ENCODE results near the gene SUPT3H. TPM values are rescaled to one million over a fixed set of nuclear protein-coding genes. Genes with fewer than 3 reads are reported as not detected.

The SUPT3H gene
- total and polyA plus RNA-seq, 12 donors: 10.0 to 56.2 (median 16.6) TPM

DNA sequence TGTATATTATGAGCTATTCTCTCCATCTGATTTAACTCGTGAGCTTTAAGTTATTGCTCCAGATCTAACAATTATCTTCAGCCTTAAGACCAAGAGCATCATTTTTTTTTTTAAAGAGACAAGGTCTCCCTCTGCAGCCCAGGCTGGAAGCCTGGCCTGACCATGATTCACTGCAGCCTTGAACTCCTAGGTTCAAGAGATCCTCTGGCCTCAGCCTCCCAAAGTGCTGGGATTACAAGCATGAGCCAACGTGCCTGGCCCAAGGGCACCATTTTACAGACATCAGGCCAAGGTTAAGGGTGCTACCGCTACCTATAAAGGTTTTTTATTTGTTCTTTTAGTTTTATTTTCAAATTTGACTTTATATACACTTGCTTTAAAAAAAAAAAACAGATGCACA lies 2.3 kb downstream of the SUPT3H start:
- TF ChIP-seq POLR2A (IDR thresholded peaks at IDR 0.05): no peak
- TF ChIP-seq, protein P1, sequence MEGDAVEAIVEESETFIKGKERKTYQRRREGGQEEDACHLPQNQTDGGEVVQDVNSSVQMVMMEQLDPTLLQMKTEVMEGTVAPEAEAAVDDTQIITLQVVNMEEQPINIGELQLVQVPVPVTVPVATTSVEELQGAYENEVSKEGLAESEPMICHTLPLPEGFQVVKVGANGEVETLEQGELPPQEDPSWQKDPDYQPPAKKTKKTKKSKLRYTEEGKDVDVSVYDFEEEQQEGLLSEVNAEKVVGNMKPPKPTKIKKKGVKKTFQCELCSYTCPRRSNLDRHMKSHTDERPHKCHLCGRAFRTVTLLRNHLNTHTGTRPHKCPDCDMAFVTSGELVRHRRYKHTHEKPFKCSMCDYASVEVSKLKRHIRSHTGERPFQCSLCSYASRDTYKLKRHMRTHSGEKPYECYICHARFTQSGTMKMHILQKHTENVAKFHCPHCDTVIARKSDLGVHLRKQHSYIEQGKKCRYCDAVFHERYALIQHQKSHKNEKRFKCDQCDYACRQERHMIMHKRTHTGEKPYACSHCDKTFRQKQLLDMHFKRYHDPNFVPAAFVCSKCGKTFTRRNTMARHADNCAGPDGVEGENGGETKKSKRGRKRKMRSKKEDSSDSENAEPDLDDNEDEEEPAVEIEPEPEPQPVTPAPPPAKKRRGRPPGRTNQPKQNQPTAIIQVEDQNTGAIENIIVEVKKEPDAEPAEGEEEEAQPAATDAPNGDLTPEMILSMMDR (IDR thresholded peaks at IDR 0.05): peak in 1 of 6 experiments; percentile 7
- Histone ChIP-seq H3K4me1 (replicated peaks in 1 of 2) (peaks cover 3 to 38% of the 10 kb centered on the region in 2 donors), H3K27me3 (no peaks in the 10 kb centered on the region), H3K9me3 (replicated peaks in 1 of 3) (no peaks in the 10 kb centered on the region), H3K36me3 (replicated peaks in 1 of 2) (no peaks in the 10 kb centered on the region), H3K27ac (peak overlapping the region in 1 of 5 donors; percentile 98), H3K4me3 (no peak overlapping the region)
- intact Hi-C loops (cut with DNase I): no loop called here
- DNase-seq: peak in 6 of 7 donors; percentile 34 to 51 (median 41)
- WGBS, 4 donors: 37 to 44% (median 42%) methylated on average over 3 of the region's 3 CpGs

DNA sequence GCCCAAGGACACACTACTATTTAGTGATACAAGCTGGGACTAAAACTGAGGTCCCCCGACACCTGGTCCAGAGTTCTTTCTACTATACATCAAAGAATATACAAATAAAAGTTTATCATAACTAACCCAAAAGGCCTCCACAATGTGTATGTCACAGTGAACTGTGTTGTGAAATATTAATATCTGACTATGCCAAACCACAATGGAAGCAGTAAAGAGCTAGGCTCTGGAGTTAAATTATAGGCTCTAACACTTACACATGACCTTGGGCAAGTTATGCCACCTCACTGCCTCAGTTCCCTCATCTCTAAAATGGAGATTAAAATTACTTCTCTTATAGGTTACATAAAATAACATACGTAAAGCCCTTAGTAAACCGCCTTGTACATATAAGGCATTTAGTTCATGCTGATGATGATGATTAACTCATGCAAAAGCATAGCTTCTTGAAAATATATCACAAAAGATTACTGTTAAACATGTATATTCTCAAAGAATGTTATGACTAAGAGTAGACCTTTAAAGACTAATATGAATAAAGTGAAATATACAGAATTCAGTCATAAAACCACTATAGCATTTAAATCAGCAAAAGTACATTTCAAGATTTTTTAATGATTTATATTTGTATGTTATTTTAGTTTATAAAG lies 5.7 kb downstream of the SUPT3H start:
- H3K27ac ChIP-seq: no peak overlapping the region
- no peaks in the 10 kb centered on the region for H3K9me3 ChIP-seq (replicated peaks in 1 of 3)
- intact Hi-C loops (cut with DNase I): no loop called here
- no peaks in the 10 kb centered on the region for H3K27me3 ChIP-seq
- H3K4me1 ChIP-seq (replicated peaks in 1 of 2): peaks cover 3 to 30% of the 10 kb centered on the region in 2 donors
- H3K4me3 ChIP-seq: no peak overlapping the region
- no peak for DNase-seq
- TF ChIP-seq POLR2A (IDR thresholded peaks at IDR 0.05): no peak
- TF ChIP-seq, protein P1 (IDR thresholded peaks at IDR 0.05): no peak
- no peaks in the 10 kb centered on the region for H3K36me3 ChIP-seq (replicated peaks in 1 of 2)
- whole genome bisulfite sequencing, 4 donors: 93 to 98% (median 94%) methylated on average over 3 of the region's 3 CpGs

DNA sequence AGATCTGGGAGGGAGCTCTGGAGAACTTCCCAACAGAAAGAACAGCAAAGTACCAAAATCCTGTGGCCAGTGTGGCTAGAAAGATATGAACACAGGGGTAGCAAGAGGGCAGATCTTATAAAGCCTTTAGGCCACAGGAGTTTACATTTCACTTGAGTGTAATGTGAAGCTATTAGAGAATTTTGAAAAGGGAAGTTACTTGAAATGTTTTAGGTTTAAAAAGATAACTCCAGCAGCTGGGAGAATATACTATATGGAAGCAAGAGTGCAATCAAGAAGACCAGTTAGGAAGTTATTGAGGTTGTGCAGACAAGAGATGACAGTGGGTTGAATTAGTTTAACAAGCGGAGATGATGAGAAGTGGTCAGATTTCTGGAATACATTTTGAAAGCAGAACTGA lies 7.9 kb downstream of the SUPT3H start:
- H3K36me3 ChIP-seq (replicated peaks in 1 of 2): no peaks in the 10 kb centered on the region
- WGBS, 4 donors: 83 to 91% (median 88%) methylated on average over 1 of the region's 1 CpG
- intact Hi-C loops (cut with DNase I): no loop called here
- no peak overlapping the region for H3K4me3 ChIP-seq
- H3K4me1 ChIP-seq (replicated peaks in 1 of 2): peaks cover 3 to 16% of the 10 kb centered on the region in 2 donors
- no peak for TF ChIP-seq POLR2A (IDR thresholded peaks at IDR 0.05)
- TF ChIP-seq, protein P1 (IDR thresholded peaks at IDR 0.05): no peak
- no peak overlapping the region for H3K27ac ChIP-seq
- no peaks in the 10 kb centered on the region for H3K27me3 ChIP-seq
- H3K9me3 ChIP-seq (replicated peaks in 1 of 3): no peaks in the 10 kb centered on the region
- DNase-seq: no peak

DNA sequence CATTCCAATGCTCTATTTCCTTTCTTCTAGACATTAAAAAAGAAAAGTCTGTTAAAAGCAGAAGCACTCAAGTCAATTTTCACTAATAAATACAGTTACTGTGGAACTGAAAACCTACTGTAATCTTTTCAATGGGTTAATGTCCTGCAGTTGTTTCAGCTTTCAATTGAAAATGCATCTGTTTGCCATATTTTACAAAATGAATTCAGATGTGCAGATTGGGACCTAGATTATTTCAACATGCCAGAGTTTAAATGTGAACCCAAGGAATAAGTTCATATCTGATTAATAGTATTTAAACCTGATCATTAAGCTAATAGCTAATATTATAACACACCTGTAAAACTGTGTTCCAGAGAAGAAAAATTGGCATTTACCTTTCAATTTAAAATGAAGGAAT lies 9.7 kb downstream of the SUPT3H start:
- peaks cover 3 to 15% of the 10 kb centered on the region in 2 donors for H3K4me1 ChIP-seq (replicated peaks in 1 of 2)
- DNase-seq: no peak
- H3K9me3 ChIP-seq (replicated peaks in 1 of 3): no peaks in the 10 kb centered on the region
- H3K4me3 ChIP-seq: no peak overlapping the region
- no peaks in the 10 kb centered on the region for H3K27me3 ChIP-seq
- no peak overlapping the region for H3K27ac ChIP-seq
- intact Hi-C loops (cut with DNase I): no loop called here
- H3K36me3 ChIP-seq (replicated peaks in 1 of 2): no peaks in the 10 kb centered on the region
- TF ChIP-seq POLR2A (IDR thresholded peaks at IDR 0.05): no peak
- TF ChIP-seq, protein P1 (IDR thresholded peaks at IDR 0.05): no peak
